Thyroid gland (tissue), 4 donors: ENCODE data around the gene RPTOR.
"Not testable (repeated sequence)": the region's sequence is repeated elsewhere in the genome, so short reads cannot be mapped to it uniquely, and the experiment has no call there.

Experiments
- CTCF ChIP-seq, 6 experiments: fragments of 200-600 bp in 3 of 6; fragments of 450-650 bp in 3 of 6; sonication (generic) in 3 of 6; IDR thresholded peaks; one replicate each; pipeline ENCODE4 v1.5.1; 2016 to 2019; ENCODE audit warnings: antibody characterized with exemption in 6 of 6, mild to moderate bottlenecking in 2 of 6, inconsistent platforms in 1 of 6, moderate library complexity in 1 of 6
- POLR2A ChIP-seq, 2 donors: fragments of 450-650 bp; IDR thresholded peaks; one replicate each; pipeline ENCODE4 v1.6.1; 2017; ENCODE audit warnings: antibody characterized with exemption in 2 of 2, mild to moderate bottlenecking in 2 of 2, moderate library complexity in 1 of 2

GRCh38 chr17:80578668-80579388 lies 34.2 kb downstream of the RPTOR start:
- not testable (repeated sequence) for TF ChIP-seq CTCF, POLR2A (IDR thresholded peaks at IDR 0.05)
